D721Med (cell line): ENCODE measurements around the gene UST.

ENCODE experiments used
- DNase-seq: peaks from one replicate; pipeline ENCODE4 v3.0.0; 2011; ENCODE audit warnings: low spot score; ENCODE audit not compliant: insufficient read length
- FAIRE-seq: peaks from 2 replicates; lab custom pipeline; 2011; peaks lifted over from hg19 to GRCh38; lab: Jason Lieb, UNC
- TF ChIP-seq, protein P1 (sequence below): IDR thresholded peaks from 2 replicates; pipeline ENCODE4 v1.5.1; 2012; ENCODE audit warnings: mild to moderate bottlenecking, control low read depth; ENCODE audit not compliant: insufficient read depth; ENCODE audit errors: missing control alignments

Gene UST

DNA sequence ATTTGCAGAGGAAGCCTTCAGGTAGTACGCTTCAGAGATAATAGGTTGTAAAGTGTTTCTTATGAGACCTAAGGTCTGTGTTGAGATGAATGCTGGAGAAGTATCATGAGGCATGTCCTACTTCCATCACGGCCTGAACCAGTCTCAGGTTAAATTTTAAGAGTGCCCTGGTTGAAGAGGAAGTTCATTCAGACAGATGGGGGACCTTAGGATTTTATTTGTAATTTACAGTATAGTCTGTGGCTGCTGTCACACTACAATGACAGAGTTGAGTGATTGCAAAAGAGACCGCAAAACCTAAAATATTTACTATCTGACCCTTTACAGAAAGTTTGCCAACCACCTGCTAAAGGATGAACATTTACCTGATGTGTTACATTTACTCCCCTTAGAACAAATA, 70.9 kb downstream of the UST start:
- FAIRE-seq (no peak), DNase-seq (no peak)
- TF ChIP-seq, protein P1, sequence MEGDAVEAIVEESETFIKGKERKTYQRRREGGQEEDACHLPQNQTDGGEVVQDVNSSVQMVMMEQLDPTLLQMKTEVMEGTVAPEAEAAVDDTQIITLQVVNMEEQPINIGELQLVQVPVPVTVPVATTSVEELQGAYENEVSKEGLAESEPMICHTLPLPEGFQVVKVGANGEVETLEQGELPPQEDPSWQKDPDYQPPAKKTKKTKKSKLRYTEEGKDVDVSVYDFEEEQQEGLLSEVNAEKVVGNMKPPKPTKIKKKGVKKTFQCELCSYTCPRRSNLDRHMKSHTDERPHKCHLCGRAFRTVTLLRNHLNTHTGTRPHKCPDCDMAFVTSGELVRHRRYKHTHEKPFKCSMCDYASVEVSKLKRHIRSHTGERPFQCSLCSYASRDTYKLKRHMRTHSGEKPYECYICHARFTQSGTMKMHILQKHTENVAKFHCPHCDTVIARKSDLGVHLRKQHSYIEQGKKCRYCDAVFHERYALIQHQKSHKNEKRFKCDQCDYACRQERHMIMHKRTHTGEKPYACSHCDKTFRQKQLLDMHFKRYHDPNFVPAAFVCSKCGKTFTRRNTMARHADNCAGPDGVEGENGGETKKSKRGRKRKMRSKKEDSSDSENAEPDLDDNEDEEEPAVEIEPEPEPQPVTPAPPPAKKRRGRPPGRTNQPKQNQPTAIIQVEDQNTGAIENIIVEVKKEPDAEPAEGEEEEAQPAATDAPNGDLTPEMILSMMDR: no peak

DNA sequence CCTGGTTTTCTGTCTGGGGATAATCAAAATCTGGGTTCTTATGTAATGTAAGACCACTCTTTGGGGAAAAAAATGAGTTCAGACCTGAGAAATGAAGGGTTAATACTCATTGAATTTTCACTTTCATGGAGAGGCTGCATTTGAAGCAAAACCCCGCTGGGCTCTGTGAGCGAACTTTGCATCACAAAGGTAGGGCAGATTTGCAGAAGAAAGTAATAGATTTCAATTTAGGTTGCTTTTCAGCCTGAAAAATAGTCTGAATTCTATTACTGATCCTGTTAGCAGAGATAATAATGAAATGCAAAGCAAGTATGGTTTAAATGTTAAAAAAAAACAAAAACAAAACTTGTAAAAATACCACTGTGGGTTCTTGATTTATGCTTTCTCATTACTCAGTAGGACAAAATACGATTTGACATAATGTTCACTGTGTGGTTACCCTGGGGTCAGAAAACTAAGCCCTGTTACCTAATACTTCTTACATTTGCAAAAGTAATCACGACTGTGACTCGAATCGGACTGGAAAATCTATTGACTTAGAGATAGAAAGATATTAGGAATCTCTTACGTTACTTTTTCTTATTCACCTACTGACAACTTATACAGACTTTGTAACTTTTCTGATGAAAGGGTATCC, 72.2 kb downstream of the UST start:
- TF ChIP-seq, protein P1: no peak
- DNase-seq (no peak), FAIRE-seq (no peak)

DNA sequence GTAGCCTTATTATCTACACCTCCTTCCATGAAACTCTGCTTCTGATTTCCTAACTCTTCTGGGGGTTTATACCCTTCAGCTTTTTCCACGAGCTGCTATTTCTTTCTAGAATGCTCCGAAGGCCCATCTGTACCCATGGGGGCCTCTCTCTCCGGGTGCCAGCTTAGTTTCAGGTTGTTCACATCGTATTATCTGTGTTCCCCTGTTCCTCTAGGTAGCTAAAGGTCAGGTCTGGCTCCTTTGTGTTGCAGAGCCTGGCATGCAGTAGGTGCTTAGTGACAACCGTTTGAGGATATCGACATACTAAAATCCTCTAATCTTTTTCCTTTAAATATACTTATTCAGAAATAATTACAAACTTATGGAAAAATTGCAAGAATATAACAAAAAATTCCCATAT, 73.0 kb downstream of the UST start:
- no peak for FAIRE-seq
- no peak for DNase-seq
- TF ChIP-seq, protein P1: no peak

DNA sequence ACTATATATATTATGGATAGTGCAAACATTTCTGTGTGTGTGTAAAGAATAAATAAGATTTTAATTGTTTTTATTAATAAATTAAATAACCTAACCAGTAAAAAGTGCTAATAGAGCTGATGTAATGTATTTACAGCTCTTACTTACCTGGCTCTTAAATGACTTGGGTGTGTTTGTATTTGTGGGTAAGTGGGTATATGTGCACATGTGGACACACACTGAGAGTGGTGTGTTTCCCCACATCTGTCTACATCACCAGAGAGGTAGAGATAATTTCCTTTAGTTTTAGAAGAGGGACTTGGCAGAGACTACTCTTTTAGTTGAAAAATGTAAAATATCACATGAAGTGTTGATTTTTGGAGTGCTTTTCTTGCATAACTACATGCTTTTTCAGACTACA, 76.0 kb downstream of the UST start:
- TF ChIP-seq, protein P1: no peak
- DNase-seq: no peak
- FAIRE-seq: no peak

DNA sequence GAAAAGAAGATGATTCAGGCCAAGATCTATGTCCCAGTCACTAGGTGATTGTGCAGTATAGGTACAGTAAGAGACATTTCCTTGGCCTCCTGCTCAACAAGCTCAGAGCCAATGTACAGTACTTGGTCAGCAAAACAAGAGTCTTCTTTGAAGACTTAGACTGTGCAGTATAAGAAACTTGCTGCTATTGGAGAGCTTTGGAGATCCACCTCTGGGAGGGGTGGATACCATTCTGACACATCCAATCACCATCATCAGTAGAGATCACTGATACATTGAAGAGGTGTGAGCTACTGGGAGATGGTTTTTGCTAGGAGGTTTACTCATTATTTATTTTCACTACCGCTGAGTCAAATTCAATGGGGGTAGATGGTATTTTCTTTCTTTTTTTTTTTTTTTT, 77.5 kb downstream of the UST start:
- FAIRE-seq (no peak), DNase-seq (no peak)
- TF ChIP-seq, protein P1: no peak

DNA sequence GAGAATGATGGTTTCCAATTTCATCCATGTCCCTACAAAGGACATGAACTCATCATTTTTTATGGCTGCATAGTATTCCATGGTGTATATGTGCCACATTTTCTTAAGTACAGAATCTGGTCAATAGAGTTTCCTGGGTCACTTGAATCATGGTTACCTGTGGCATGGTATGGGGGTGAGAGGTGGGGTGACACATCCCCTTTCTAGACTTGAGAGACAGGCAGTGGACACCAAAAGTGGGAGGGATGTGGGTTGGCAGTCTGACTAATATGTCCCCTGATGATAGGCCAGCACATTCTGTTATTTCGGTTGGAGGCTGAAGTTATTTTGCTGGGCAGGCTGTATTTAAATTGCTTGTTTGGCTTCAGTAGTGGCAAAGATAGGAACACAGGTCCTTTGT, 78.1 kb downstream of the UST start:
- no peak for DNase-seq
- FAIRE-seq: no peak

DNA sequence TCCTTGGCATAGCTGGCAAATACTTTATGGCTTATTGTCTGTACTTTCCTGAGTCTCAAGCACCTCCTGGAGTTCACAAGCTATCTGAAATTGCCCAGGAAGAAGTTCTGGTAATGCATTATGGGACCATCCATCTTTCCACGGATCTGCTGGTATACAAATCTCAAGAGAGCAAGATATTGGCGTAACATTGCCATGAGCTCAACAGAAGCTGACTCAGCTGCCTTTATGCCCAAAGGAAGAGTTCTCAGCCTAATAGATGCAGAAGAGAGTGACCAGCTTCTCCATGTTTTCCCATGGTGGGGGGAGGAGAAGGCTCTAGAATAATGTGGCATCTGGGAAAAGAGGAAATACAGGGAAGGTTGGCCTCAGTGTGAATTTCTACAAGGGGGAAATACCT, 78.7 kb downstream of the UST start:
- no peak for FAIRE-seq
- TF ChIP-seq, protein P1: no peak
- DNase-seq: no peak

More for the DNA sequence above, 78.1 kb downstream of the UST start:
- TF ChIP-seq, protein P1: no peak
